ENCODE results near the gene STX12. TPM values are rescaled to one million over a fixed set of nuclear protein-coding genes. Genes with fewer than 3 reads are reported as not detected.
"Not testable (repeated sequence)": the region's sequence is repeated elsewhere in the genome, so short reads cannot be mapped to it uniquely, and the experiment has no call there.

STX12 gene
- total and polyA plus RNA-seq, 4 experiments from 2014 or later: 13.7 to 27.5 (median 21.5) TPM

- Mint-ChIP-seq H3K27me3 (no peaks in the 10 kb centered on the region), H3K4me3 (peak overlapping the region in 1 of 8 donors; percentile 10), H3K36me3 (peaks cover 0 to 49% of the 10 kb centered on the region in 2 donors), H3K4me1 (peaks cover 22 to 50% (median 32%) of the 10 kb centered on the region in 4 donors), H3K27ac (no peak overlapping the region), H3K9me3 (no peaks in the 10 kb centered on the region)
- CTCF ChIA-PET (ENCODE audit: partially characterized antibody): interaction anchor here (0.5 kb wide), 1 partner anchor 1242 kb away, joined by 3 read pairs; no protein-coding TSS in a partner anchor
- Histone ChIP-seq H3K4me1 (ENCODE audit: insufficient read depth, low read length) (peaks cover 47% of the 10 kb centered on the region), H3K27ac (ENCODE audit: low read depth, low read length) (no peak overlapping the region), H3K36me3 (ENCODE audit: insufficient read depth, low read length) (peaks cover 36% of the 10 kb centered on the region), H3K9me3 (ENCODE audit: control insufficient read depth in 1 of 2, low read length in 2 of 2) (no peaks in the 10 kb centered on the region), H3K27me3 (ENCODE audit: insufficient read depth, low read length) (no peaks in the 10 kb centered on the region), H3K4me3 (ENCODE audit: low read length in 2 of 2) (no peak overlapping the region)
- intact Hi-C loops (cut with micrococcal nuclease): no loop called here
- POLR2A ChIA-PET (ENCODE audit: partially characterized antibody): interaction anchor here (1.7 kb wide), 1 partner anchor 108 kb away, joined by 6 read pairs; the partner anchor contains the start of gene FAM76A
- no peak for DNase-seq
These were observed 60.5 kb downstream of the STX12 start for GRCh38 chr1:27833470-27833869.

GRCh38 chr1:27835046-27835445, 62.0 kb downstream of the STX12 start:
- POLR2A ChIA-PET (ENCODE audit: partially characterized antibody): no interaction called here
- CTCF ChIA-PET (ENCODE audit: partially characterized antibody): no interaction called here
- peaks cover 5 to 61% of the 10 kb centered on the region in 2 donors for H3K36me3 Mint-ChIP-seq

GRCh38 chr1:27835501-27835900, 62.5 kb downstream of the STX12 start:
- ChIA-PET POLR2A (ENCODE audit: partially characterized antibody) (no interaction called here), CTCF (ENCODE audit: partially characterized antibody) (no interaction called here)
- Mint-ChIP-seq H3K4me3 (peak overlapping the region in 2 of 8 donors; percentile 3 to 7), H3K27ac (peak overlapping the region in 4 of 7 donors; percentile 38 to 76 (median 64)), H3K36me3 (peaks cover 10 to 66% of the 10 kb centered on the region in 2 donors), H3K27me3 (no peaks in the 10 kb centered on the region), H3K4me1 (peaks cover 23 to 47% (median 31%) of the 10 kb centered on the region in 4 donors), H3K9me3 (no peaks in the 10 kb centered on the region)
- no peak overlapping the region for H3K4me3 ChIP-seq (ENCODE audit: low read length in 2 of 2)
- H3K4me1 ChIP-seq (ENCODE audit: insufficient read depth, low read length): peaks cover 47% of the 10 kb centered on the region
- H3K9me3 ChIP-seq (ENCODE audit: control insufficient read depth in 1 of 2, low read length in 2 of 2): no peaks in the 10 kb centered on the region
- intact Hi-C loops (cut with micrococcal nuclease): no loop called here
- no peak for DNase-seq
- H3K36me3 ChIP-seq (ENCODE audit: insufficient read depth, low read length): peaks cover 49% of the 10 kb centered on the region
- no peaks in the 10 kb centered on the region for H3K27me3 ChIP-seq (ENCODE audit: insufficient read depth, low read length)
- no peak overlapping the region for H3K27ac ChIP-seq (ENCODE audit: low read depth, low read length)

More at GRCh38 chr1:27835046-27835445, 62.0 kb downstream of the STX12 start:
- Histone ChIP-seq H3K9me3 (ENCODE audit: control insufficient read depth in 1 of 2, low read length in 2 of 2) (no peaks in the 10 kb centered on the region), H3K4me3 (ENCODE audit: low read length in 2 of 2) (no peak overlapping the region), H3K4me1 (ENCODE audit: insufficient read depth, low read length) (peaks cover 47% of the 10 kb centered on the region), H3K27ac (ENCODE audit: low read depth, low read length) (no peak overlapping the region), H3K36me3 (ENCODE audit: insufficient read depth, low read length) (peaks cover 44% of the 10 kb centered on the region), H3K27me3 (ENCODE audit: insufficient read depth, low read length) (no peaks in the 10 kb centered on the region)
- intact Hi-C loops (cut with micrococcal nuclease): no loop called here
- Mint-ChIP-seq H3K4me3 (peak overlapping the region in 1 of 8 donors; percentile 3), H3K4me1 (peaks cover 23 to 50% (median 31%) of the 10 kb centered on the region in 4 donors), H3K27ac (peak overlapping the region in 2 of 7 donors; percentile 55 to 72), H3K9me3 (no peaks in the 10 kb centered on the region), H3K27me3 (no peaks in the 10 kb centered on the region)
- DNase-seq: no peak

DNA sequence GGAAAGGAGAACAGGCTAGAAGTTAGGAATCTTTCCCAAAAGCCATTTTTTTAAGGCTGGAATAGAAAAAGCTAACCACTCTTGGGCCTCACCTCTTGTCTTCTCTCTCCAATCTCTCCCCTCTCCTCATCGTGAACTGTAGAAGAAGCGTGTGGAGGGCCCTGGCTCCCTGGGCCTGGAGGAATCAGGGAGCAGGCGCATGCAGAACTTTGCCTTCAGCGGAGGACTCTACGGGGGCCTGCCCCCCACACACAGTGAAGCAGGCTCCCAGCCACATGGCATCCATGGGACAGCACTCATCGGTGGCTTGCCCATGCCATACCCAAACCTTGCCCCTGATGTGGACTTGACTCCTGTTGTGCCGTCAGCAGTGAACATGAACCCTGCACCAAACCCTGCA, 76.9 kb downstream of the STX12 start:
- Histone ChIP-seq H3K27me3 (ENCODE audit: insufficient read depth, low read length) (no peaks in the 10 kb centered on the region), H3K4me1 (ENCODE audit: insufficient read depth, low read length) (no peaks in the 10 kb centered on the region), H3K4me3 (ENCODE audit: low read length in 2 of 2) (no peak overlapping the region), H3K36me3 (ENCODE audit: insufficient read depth, low read length) (peaks cover 51% of the 10 kb centered on the region), H3K9me3 (ENCODE audit: control insufficient read depth in 1 of 2, low read length in 2 of 2) (no peaks in the 10 kb centered on the region), H3K27ac (ENCODE audit: low read depth, low read length) (no peak overlapping the region)
- intact Hi-C loops (cut with micrococcal nuclease): no loop called here
- Mint-ChIP-seq H3K27me3 (no peaks in the 10 kb centered on the region), H3K4me1 (peaks cover 0 to 2% (median under 1%) of the 10 kb centered on the region in 4 donors), H3K36me3 (peaks cover 37 to 56% of the 10 kb centered on the region in 2 donors), H3K27ac (peak overlapping the region in 3 of 7 donors; percentile 17 to 88 (median 69)), H3K4me3 (no peak overlapping the region), H3K9me3 (no peaks in the 10 kb centered on the region)
- no peak for DNase-seq
- CTCF ChIA-PET (ENCODE audit: partially characterized antibody): interaction anchor here (3.4 kb wide), 1 partner anchor 7 kb away, joined by 11 read pairs; no protein-coding TSS in a partner anchor
- POLR2A ChIA-PET (ENCODE audit: partially characterized antibody): no interaction called here

DNA sequence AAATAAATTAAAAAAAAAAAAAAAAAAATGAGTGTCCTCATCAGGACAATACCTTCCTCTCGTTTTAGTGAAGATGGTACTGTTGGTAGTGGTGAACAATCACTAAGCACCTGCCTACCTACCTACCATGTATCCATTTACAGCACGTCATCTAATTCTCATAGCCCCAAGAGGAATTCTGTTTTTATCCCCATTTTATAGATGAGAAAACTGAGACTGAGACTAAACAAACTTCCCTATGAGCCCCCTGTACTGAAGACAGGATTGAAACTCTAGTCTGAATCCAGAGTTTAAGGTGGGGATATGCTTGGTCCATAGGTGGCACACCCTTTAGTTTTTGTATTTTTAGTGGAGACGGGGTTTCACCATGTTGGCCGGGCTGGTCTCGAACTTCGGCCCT, 82.1 kb downstream of the STX12 start:
- intact Hi-C loops (cut with micrococcal nuclease): no loop called here
- H3K9me3 Mint-ChIP-seq: no peaks in the 10 kb centered on the region
- Histone ChIP-seq H3K36me3 (ENCODE audit: insufficient read depth, low read length) (peaks cover 17% of the 10 kb centered on the region), H3K4me3 (ENCODE audit: low read length in 2 of 2) (no peak overlapping the region), H3K27me3 (ENCODE audit: insufficient read depth, low read length) (no peaks in the 10 kb centered on the region), H3K9me3 (ENCODE audit: control insufficient read depth in 1 of 2, low read length in 2 of 2) (no peaks in the 10 kb centered on the region), H3K27ac (ENCODE audit: low read depth, low read length) (no peak overlapping the region), H3K4me1 (ENCODE audit: insufficient read depth, low read length) (peaks cover 4% of the 10 kb centered on the region)
- POLR2A ChIA-PET (ENCODE audit: partially characterized antibody): no interaction called here
- H3K4me3 Mint-ChIP-seq: no peak overlapping the region
- H3K27ac Mint-ChIP-seq: no peak overlapping the region
- DNase-seq: no peak
- peaks cover 17% of the 10 kb centered on the region in 2 donors for H3K36me3 Mint-ChIP-seq
- H3K4me1 Mint-ChIP-seq: peaks cover 6 to 17% (median 8%) of the 10 kb centered on the region in 4 donors
- CTCF ChIA-PET (ENCODE audit: partially characterized antibody): no interaction called here
- H3K27me3 Mint-ChIP-seq: no peaks in the 10 kb centered on the region

GRCh38 chr1:27856561-27857343, 83.7 kb downstream of the STX12 start:
- intact Hi-C loops (cut with micrococcal nuclease): no loop called here
- H3K27ac ChIP-seq (ENCODE audit: low read depth, low read length): no peak overlapping the region
- H3K27me3 ChIP-seq (ENCODE audit: insufficient read depth, low read length): no peaks in the 10 kb centered on the region
- peaks cover 6 to 17% (median 10%) of the 10 kb centered on the region in 4 donors for H3K4me1 Mint-ChIP-seq
- H3K4me1 ChIP-seq (ENCODE audit: insufficient read depth, low read length): peaks cover 4% of the 10 kb centered on the region
- peaks cover 1% of the 10 kb centered on the region for H3K36me3 ChIP-seq (ENCODE audit: insufficient read depth, low read length)
- H3K36me3 Mint-ChIP-seq: peaks cover under 1 to 1% of the 10 kb centered on the region in 2 donors
- CTCF ChIA-PET (ENCODE audit: partially characterized antibody): interaction anchor here (0.6 to 5.8 kb wide), 19 partner anchors 8 to 437 kb away, joined by 3 to 56 read pairs (median 3); partner anchors contain the start of gene XKR8
- H3K9me3 ChIP-seq (ENCODE audit: control insufficient read depth in 1 of 2, low read length in 2 of 2): no peaks in the 10 kb centered on the region
- H3K27ac Mint-ChIP-seq: peak overlapping the region in 1 of 7 donors; percentile 49
- no peak for DNase-seq
- H3K4me3 Mint-ChIP-seq: no peak overlapping the region
- POLR2A ChIA-PET (ENCODE audit: partially characterized antibody): interaction anchor here (1.4 kb wide), 1 partner anchor 123 kb away, joined by 9 read pairs; no protein-coding TSS in a partner anchor
- no peaks in the 10 kb centered on the region for H3K27me3 Mint-ChIP-seq
- no peaks in the 10 kb centered on the region for H3K9me3 Mint-ChIP-seq
- H3K4me3 ChIP-seq (ENCODE audit: low read length in 2 of 2): no peak overlapping the region

GRCh38 chr1:27857552-27857951, 84.5 kb downstream of the STX12 start:
- H3K4me1 Mint-ChIP-seq: peaks cover 9 to 21% (median 10%) of the 10 kb centered on the region in 4 donors
- H3K27me3 ChIP-seq (ENCODE audit: insufficient read depth, low read length); H3K4me3 Mint-ChIP-seq; intact Hi-C loops (cut with micrococcal nuclease); H3K36me3 ChIP-seq (ENCODE audit: insufficient read depth, low read length); H3K4me3 ChIP-seq (ENCODE audit: low read length in 2 of 2); H3K27ac Mint-ChIP-seq; H3K27ac ChIP-seq (ENCODE audit: low read depth, low read length); H3K9me3 ChIP-seq (ENCODE audit: control insufficient read depth in 1 of 2, low read length in 2 of 2); H3K27me3 Mint-ChIP-seq; DNase-seq; H3K36me3 Mint-ChIP-seq; H3K9me3 Mint-ChIP-seq; H3K4me1 ChIP-seq (ENCODE audit: insufficient read depth, low read length): not testable (repeated sequence)
- ChIA-PET POLR2A (ENCODE audit: partially characterized antibody) (interaction anchor here (0.5 to 1.4 kb wide), 8 partner anchors 12 to 122 kb away, joined by 3 to 9 read pairs (median 4); partner anchors contain the start of genes THEMIS2 and XKR8), CTCF (ENCODE audit: partially characterized antibody) (interaction anchor here (0.8 to 5.8 kb wide), 19 partner anchors 9 to 352 kb away, joined by 3 to 56 read pairs (median 4); no protein-coding TSS in a partner anchor)

Data from CD4-positive, alpha-beta memory T cell (primary cell).